SU-DHL-6 (cell line): ENCODE measurements around the gene MFSD11.

Experiments
- CTCF ChIP-seq: fragments of 200-600 bp; sonication (generic); IDR thresholded peaks from one replicate; pipeline ENCODE4 v1.5.1; 2017; ENCODE audit warnings: antibody characterized with exemption, mild to moderate bottlenecking, low read length, moderate library complexity; ENCODE audit not compliant: insufficient read depth, poor library complexity, severe bottlenecking
- EZH2phosphoT487 ChIP-seq: fragments of 200-600 bp; sonication (generic), shearing (Covaris generic); conservative IDR thresholded peaks from 2 replicates; pipeline ENCODE4 v1.6.1; 2018; ENCODE audit warnings: mild to moderate bottlenecking, antibody characterized with exemption, low read length, moderate library complexity, mixed read lengths

- TF ChIP-seq CTCF (no peak), EZH2phosphoT487 (no peak)
Observed at GRCh38 chr17:76716839-76717215, 21.1 kb upstream of the MFSD11 start.
